HepG2 (cell line): ENCODE measurements around the gene JUND. TPM values are rescaled to one million over a fixed set of nuclear protein-coding genes. Genes with fewer than 3 reads are reported as not detected.

Source experiments
- CBX2 ChIP-seq, 2 experiments: fragments of 200-600 bp in 1 of 2; sonication (generic); formaldehyde crosslinking in 1 of 2; IDR thresholded peaks; 2 replicates each; pipeline versions ENCODE4 v1.7.0 to v1.8.1; 2018 to 2022; ENCODE audit warnings: low read depth in 2 of 2, low read length in 1 of 2, mild to moderate bottlenecking in 1 of 2, missing genetic modification reagents in 1 of 2
- CREB3 ChIP-seq: sonication (generic); formaldehyde crosslinking; IDR thresholded peaks from 2 replicates; pipeline ENCODE4 v1.5.0; 2020; ENCODE audit warnings: missing genetic modification reagents
- HIVEP1 ChIP-seq: sonication (generic); formaldehyde crosslinking; IDR thresholded peaks from 2 replicates; pipeline ENCODE4 v1.4.0; 2020; ENCODE audit warnings: mild to moderate bottlenecking, missing genetic modification reagents
- MYC ChIP-seq: sonication (generic); formaldehyde crosslinking; IDR thresholded peaks from 2 replicates; pipeline ENCODE4 v1.9.0; 2021; ENCODE audit warnings: missing genetic modification reagents, borderline replicate concordance
- NFAT5 ChIP-seq: sonication (generic); formaldehyde crosslinking; IDR thresholded peaks from 2 replicates; pipeline ENCODE4 v1.4.0; 2020; ENCODE audit warnings: missing genetic modification reagents
- RFXAP ChIP-seq: sonication (generic); formaldehyde crosslinking; IDR thresholded peaks from 2 replicates; pipeline ENCODE4 v1.4.0; 2020; ENCODE audit warnings: missing genetic modification reagents, borderline replicate concordance
- SMARCC2 ChIP-seq: fragments of 450-650 bp; IDR thresholded peaks from 2 replicates; pipeline ENCODE4 v1.6.1; 2017; ENCODE audit warnings: antibody characterized with exemption, mild to moderate bottlenecking
- TEF ChIP-seq: sonication (generic); formaldehyde crosslinking; IDR thresholded peaks from 2 replicates; pipeline ENCODE4 v1.5.0; 2020; ENCODE audit warnings: missing genetic modification reagents
- TFDP1 ChIP-seq: IDR thresholded peaks from 2 replicates; pipeline ENCODE4 v1.6.1; 2016; ENCODE audit warnings: missing compliant biosample characterization, missing genetic modification reagents, borderline replicate concordance
- UBTF ChIP-seq: sonication (generic); formaldehyde crosslinking; IDR thresholded peaks from 2 replicates; pipeline ENCODE4 v1.4.0; 2020; ENCODE audit warnings: mild to moderate bottlenecking, missing genetic modification reagents
- ZFP90 ChIP-seq: sonication (generic); formaldehyde crosslinking; IDR thresholded peaks from 2 replicates; pipeline ENCODE4 v1.8.0; 2022; ENCODE audit warnings: missing genetic modification reagents, mild to moderate bottlenecking, inconsistent platforms, borderline replicate concordance
- ZKSCAN8 ChIP-seq: IDR thresholded peaks from 2 replicates; pipeline ENCODE4 v1.6.1; 2016; ENCODE audit warnings: borderline replicate concordance, missing genetic modification reagents, missing compliant biosample characterization
- ZNF362 ChIP-seq: sonication (generic); formaldehyde crosslinking; IDR thresholded peaks from 2 replicates; pipeline ENCODE4 v1.4.0; 2020; ENCODE audit warnings: missing genetic modification reagents, mild to moderate bottlenecking, borderline replicate concordance
- ZNF496 ChIP-seq: sonication (generic); formaldehyde crosslinking; IDR thresholded peaks from 2 replicates; pipeline ENCODE4 v1.8.1; 2023; ENCODE audit warnings: mild to moderate bottlenecking, moderate library complexity, missing genetic modification reagents; ENCODE audit not compliant: insufficient replicate concordance
- ZNF530 ChIP-seq: sonication (generic); formaldehyde crosslinking; IDR thresholded peaks from 2 replicates; pipeline ENCODE4 v1.5.0; 2020; ENCODE audit warnings: low read depth, mild to moderate bottlenecking, missing genetic modification reagents
- polyA plus RNA-seq, 8 experiments: library from polyadenylated mRNA; depleted of rRNA in 3 of 8; stranded (reverse) in 7 of 8; unstranded in 1 of 8; fragments of >200 nt; fragmentation: Illumina TruSeq in 4 of 8; extraction: Trizol in 4 of 8; gene quantifications; 2 replicates each; pipeline versions ENCODE4 v1.2.1 to v1.2.3, GENCODE V29; 2011 to 2016; ENCODE audit warnings: low read depth in 4 of 8, missing spikeins in 1 of 8, mixed read lengths in 1 of 8; ENCODE audit not compliant: insufficient read depth in 1 of 8
- total RNA-seq, 5 experiments: library from RNA; depleted of rRNA; stranded (reverse); fragments of >200 nt; fragmentation: Illumina TruSeq; extraction: Trizol; gene quantifications; 2 replicates each; pipeline ENCODE4 v1.2.3, GENCODE V29; 2016; ENCODE audit warnings: low read depth in 1 of 5

Gene JUND
- total and polyA plus RNA-seq, 2 of the 13 experiments (the other 11 are each of a cell fraction or from before 2014, with no cell fraction given): 41.2 to 59.8 TPM

GRCh38 chr19:18279516-18280246, 1.7 kb downstream of the JUND start (continued):
- TF ChIP-seq NFAT5 (CRISPR knock-in tag) (no peak), ZNF362 (CRISPR knock-in tag) (peak; percentile 27; the same call in 1 of the 2 replicates), UBTF (CRISPR knock-in tag) (no peak), ZFP90 (no peak), ZNF496 (CRISPR knock-in tag) (no peak), HIVEP1 (CRISPR knock-in tag) (no peak), RFXAP (CRISPR knock-in tag) (0 out of 2 replicates have a peak, but pooled peaks have one; percentile 21), CBX2 (IDR thresholded peaks at IDR 0.05; ENCODE audit: low read depth, low read length) (no peak), CBX2 (CRISPR knock-in tag; IDR thresholded peaks at IDR 0.05; ENCODE audit: low read depth) (no peak), SMARCC2 (no peak), ZNF530 (CRISPR knock-in tag) (no peak), TFDP1 (CRISPR knock-in tag) (peak; percentile 69; the same call in 1 of the 2 replicates), MYC (CRISPR knock-in tag) (peak; percentile 34; the same call in 1 of the 2 replicates), CREB3 (CRISPR knock-in tag) (no peak), ZKSCAN8 (CRISPR knock-in tag) (no peak), TEF (CRISPR knock-in tag) (no peak)
